ENCODE results near the gene SP140.
"Not testable (repeated sequence)": the region's sequence is repeated elsewhere in the genome, so short reads cannot be mapped to it uniquely, and the experiment has no call there.

Gene SP140

DNA sequence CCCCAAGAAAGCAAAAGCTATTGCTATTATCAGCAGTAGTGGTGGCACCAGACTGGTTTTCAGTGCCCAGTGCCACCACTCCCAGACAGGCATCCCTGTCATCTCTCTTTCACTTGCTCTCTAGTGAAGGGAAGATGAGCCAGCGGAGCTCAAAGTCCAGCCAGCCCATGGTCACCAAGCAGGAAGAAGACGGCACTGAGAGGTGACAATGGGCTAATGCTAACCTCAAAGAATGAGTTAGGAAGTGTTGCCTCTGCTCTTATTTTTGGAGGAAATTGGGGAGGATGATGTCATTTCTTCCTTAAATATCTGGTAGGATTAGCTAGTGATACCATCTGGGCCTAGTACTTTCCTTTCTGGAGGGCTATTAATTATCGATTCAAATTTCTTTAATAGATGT is 1.7 kb downstream of the SP140 start:
- DNase-seq = no peak

DNA sequence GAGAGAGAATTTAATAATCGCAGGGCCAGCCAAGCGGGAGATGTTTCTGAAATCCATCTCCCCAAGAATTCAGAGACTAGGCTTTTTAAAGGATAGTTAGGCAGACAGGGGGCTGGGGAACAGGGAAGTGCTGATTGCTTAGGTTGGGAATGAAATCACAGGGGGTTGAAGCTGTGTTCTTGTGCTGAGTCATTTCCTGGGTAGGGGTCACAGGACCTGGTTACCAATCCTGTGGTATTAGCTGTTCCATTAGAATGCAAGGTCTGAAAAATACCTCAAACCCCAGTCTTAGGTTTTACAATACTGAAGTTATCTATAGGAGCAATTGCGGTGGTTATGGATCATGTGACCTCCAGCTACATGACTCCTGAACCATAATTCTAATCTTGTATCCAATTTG is 4.6 kb downstream of the SP140 start:
- no peak for DNase-seq

DNA sequence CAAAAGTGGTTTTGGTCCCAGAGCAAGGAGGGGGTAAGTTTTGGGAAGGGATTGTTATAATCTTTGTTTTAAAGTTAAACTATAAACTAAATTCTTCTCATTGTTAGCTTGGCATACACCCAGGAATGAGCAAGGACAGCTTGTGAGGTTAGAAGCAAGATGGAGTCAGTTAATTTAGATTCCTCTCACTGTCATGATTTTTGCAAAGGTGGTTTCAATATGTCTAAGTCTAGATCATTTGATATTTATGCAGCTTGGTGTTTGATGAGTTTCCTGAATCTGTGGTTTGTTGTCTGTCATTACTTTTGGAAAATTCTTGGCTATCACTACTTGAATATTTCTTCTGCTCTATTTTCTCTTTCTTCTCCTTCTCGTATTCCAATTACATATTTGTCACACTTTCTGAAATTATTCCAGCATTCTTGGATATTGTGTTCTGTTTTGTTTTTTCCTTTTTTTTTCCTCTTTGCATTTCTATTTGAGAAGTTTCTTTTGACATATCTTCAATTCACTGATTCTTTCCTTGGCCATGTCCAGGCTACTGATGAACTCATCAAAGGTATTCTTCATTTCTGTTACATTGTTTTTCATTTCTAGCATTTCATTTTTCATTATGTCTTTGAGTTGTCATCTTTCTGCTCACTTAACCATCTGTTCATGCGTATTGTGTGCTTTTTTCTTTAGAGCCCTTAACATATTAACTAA is 5.1 kb downstream of the SP140 start:
- no peak for DNase-seq

DNA sequence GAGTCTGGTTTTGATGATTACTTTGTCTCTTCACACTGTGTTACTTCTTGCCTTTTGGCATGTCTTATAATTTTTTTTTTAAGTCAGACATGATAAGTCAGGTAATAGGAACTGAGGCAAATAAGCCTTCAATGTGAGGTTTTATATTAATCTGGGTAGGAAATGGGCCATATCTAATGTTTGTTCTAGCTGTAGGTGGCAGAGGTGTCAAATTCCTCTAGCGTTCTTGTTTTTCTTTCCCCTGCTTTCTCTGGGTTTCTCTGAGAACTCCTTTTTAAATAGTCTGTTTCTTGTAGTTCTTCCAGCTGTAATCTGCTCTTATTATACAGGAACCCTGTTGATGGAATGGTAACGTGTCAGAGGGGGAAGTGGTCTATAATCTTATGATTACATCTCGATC is 5.7 kb downstream of the SP140 start:
- DNase-seq = no peak

DNA sequence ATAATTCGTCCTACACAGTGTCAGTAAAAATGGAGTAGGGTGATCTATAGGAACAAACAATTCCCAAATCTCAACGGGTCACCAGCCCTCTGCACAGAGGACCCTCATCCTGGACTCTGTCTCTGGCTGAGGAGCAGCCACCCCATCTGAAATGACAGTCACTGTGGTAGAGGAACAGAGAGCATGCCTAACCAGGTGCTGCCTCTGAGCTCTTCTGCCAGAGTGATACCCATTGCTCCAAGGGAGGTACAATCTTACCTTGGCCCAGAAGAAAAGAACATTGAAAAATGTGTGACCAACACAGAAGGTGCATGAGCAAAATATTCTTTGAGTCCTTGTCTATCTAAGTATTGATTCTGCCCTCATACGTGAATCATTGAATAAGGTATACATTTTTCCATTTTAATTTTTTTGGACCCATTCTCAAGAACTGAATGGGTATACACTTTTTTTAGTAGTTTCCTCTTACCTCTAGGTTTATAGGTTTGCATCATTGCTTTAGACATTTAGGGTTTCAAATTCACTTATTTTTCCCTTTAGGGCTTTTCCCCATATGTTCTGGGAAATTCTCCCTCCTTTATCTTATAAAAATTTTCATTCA is 8.7 kb downstream of the SP140 start:
- no peak for DNase-seq

DNA sequence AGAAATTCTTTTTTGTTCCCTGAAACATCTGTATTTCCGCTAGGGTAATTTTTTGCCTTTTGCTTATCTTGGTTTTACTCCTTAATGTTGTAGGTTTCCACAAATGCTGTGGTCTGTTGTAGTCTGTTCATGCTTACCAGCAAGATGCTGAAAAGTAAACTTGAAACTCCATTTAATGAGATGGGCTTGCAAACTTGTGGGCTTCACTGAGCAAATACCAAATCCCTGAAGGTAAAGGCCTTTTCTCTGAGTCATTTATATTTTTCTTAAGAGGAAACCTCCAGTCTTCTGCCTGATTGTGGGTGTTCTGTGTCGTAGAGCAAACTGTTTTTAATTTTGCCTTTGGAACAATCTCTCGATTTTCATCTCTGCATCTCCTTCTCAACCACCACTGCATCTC is 9.3 kb downstream of the SP140 start:
- no peak for DNase-seq

DNA sequence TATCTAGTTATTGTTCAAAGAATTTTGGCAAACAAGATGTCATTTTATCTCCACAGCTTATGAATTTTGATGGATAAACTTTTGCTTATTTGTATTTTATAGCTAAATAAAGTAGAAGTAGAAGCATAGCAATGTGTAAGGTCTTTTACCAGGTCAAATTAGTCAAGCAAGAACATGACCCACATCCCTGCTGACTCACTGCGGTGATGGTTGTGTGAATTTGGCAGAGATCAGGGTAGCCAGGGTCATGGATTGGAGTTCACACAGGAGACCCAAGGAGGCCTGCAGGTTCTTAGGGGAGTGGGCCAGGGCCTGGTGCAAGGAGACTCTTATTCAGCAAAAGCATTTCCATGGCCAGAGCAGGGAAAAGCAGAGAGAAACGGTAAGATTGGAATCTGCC is 18.7 kb downstream of the SP140 start:
- no peak for DNase-seq

DNA sequence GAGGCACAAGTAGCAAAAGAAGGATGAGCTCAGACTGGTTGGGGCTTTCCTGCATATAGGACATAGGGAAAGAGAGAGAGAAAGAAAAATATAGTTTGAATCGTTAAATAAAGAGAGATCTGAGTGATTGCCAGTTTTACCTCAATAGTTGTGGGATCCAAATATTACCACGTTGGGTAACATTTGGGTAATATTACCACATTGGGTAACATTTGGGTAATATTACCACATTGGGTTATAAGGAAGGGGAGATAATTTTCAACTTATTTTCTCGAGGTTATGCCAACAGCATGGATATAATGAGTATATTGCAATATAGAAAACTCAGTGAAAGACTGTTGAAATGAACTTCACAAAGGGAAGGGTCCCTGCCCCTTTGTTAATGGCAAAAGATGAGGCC is 20.7 kb downstream of the SP140 start:
- DNase-seq = no peak

DNA sequence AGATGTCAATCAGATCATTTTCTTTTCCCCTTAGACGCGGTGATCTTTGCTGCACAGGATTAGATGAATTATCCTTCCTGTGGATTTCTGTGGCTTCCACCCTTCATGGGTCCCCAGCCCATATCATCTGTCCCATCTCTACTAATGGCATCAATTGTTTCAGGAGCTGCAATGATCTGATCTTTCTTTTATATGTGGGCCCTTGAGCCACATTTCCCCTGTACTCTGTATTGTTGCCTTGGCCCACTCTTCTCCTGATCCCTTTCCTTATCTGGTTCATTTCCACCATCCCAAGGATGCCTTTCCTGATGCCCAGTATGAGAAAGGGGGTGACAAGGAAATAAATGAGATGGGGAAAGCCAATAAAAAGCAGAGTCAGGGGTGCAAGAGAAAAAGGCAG is 24.7 kb downstream of the SP140 start:
- no peak for DNase-seq

DNA sequence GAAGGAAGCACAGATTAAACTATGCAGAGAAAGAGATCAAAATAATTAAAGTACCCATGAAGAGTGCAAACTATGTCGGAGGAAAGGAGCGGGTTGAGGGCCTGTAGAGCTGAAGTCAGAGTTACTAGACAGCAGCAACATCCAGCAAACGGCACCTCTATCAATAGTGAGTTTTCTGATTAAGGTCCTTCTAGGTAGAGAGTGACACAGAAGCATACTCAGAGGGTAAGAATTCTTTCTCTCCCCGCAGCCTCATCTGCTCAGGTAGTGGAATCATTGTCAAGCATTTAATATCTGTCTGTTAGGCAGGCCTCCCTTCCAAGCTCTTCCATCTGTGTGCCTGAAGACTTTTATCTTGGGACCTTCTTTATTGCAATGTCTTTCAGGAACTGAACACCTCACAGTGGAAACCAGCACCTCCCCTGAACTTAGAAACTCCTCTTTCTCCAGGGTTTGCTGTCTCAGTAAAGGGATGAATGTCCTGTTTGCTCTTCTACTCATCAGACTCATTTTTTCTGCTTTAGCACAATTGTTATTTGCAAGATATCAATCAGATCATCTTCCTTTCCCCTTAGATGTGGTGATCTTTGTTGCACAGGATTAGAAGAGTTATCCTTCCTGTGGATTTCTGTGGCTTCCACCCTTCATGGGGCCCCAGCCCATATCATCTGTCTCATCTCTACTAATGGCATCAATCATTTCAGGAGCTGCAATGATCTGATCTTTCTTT is 28.8 kb downstream of the SP140 start:
- DNase-seq = no peak

DNA sequence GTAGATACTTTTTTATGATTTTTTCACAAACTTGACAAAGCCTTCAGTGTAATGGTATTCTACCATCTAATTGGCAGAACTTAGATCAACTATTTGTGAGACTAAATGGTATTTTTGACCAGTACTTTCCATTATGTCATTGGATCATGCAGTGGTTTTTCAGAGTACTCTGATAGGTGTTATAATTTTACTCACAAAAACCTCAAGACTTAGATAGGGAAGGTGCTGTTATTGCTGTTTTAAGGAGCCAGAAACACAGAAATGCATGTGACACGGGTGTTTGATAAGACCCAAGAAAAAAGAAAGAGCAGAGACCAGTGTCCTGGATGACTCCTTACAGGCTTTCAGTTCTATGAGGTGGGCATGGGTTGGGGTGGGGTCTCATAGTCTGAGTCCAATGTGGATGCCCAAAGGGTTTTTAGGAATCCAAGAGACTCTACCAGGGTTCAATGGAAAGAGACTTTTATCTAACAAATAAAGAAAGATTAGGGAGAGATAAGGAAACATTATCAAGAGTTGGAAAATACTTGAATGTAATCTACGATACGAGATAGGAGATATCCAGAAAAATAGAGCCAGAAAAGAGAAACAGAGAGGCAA is 31.3 kb downstream of the SP140 start:
- no peak for DNase-seq

DNA sequence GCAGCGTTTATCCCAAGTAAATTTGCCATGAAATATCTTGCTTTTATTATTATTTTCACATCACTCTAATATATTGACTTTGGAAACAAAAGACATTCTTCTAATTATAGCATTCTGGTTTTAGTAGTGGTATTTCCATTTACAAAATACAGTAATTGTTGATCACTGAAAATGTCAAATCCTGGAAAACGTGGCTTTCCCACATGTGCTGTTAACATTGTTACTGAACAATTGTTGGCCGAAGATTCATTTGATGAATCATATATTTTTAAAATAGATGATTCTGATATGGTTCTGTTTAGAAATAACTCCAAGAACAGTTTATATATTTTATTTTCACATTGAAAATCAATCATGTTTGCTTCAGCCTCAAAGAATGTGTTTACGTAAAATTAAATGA is 32.9 kb downstream of the SP140 start:
- no peak for DNase-seq

DNA sequence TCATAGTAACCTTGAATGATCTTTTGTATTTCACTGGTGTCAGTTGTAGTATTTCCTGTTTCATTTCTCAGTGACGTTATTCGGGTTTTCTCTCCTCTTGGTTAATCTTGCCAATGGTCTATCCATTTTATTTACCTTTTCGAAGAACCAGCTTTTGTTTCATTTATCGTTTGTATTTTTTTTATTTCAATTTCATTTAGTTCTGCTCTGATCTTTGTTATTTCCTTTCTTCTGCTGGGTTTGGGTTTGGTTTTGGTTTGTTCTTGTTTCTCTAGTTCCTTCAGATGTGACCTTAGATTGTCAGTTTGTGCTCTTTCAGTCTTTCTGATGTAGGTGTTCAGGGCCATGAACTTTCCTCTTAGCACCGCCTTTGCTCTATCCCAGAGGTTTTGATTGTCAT is 36.7 kb downstream of the SP140 start:
- DNase-seq = no peak

DNA sequence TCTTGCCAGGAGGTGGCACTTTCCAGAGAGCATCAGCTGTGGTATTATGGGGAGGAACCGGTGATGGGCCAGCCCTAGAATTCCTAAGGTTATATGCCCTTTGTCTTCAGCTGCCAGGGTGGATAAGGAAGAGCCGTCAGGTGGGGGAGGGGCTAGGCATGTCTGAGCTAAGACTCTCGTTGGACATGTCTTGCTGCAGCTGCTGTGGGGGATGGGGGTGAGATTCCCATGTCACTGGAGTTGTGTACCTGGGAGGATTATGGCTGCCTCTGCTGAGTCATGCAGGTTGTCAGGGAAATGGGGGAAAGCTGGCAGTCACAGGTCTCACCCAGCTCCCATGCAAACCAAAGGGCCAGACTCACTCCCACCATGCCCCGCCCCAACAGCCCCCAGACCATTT is 39.4 kb downstream of the SP140 start:
- DNase-seq = not testable (repeated sequence)

DNA sequence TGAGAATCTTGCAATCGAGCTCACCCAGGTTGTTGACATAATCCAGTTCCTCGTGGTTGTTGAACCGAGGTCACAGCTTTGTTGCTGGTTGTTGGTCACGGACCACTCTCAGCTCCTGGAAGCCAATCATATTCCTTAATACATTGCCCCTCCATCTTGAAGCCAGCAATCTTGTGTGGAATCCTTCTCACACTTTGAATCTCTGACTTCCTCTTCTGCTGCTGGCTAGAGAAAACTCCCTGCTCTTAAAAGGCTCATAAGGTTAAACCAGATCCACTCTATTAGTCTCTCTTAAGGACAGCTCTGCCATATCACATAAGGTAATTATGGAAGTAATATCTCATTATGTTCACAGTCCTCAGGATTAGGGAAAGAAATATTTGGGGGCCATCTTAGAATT is 41.1 kb downstream of the SP140 start:
- DNase-seq = no peak

DNA sequence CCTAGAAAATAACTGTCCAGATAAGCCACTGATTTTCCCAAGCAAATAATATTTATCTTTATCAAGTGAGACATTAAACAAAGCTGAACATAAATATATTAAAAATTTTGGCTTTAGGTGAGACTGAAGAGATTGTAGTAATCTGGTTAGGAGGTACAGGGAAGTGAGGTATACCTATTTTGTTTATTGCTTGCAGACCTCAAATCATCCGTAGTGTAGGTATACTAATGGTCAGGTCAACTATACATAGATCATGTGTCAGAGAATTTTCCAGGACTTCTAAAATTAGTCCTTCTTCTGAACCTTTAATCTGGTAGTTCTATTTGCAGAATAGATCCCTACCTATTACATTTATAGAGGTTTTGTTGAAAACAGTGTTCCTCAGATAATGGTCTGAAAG is 41.5 kb downstream of the SP140 start:
- no peak for DNase-seq

DNA sequence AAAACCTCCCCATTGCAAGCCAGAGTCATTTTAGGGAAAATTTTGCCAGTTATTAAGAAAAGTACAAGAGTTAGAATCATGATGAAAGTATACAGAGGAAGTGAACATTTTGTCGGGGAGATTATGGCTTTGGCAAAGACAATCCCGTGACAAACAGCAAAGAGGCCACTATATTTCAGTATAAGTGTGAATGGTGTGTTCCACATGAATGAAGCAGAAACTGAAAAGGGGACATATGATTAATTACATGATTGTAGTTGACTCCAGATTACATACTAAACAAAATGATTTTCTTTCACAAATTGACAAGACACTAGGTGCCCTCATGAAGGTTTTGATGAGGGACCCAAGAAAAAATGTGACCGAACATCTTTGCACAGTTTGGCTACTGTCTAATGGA is 42.0 kb downstream of the SP140 start:
- no peak for DNase-seq

DNA sequence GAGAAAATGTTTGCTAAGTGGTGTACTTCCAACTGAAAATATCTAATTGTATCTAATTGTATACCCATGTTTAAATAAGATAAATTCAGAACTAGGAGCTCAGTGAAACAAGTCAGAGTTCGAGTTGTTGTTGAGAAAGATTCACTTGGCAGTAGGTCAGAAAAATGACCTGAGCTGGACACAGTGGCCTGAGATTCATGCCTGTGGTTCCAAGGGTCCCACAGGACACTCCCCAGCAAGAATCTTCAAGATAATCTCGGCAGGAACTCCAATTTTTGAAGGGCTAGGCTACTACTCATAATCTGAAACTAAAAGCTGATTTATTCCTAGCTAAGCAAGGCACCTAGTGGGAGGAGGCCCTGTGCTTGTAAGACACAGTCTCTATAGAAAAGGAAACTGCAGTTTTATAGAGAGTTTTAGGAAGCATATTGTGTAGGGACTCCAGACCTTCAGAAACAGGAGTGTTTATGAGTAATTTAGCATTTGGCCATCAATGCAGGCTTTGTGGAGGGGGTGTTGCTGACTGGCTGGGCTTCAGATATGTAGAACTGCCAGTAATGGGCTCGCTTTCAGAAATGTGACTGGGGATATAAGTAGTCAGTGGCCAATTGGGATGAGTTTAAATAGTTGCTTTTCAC is 43.2 kb downstream of the SP140 start:
- DNase-seq = no peak

DNA sequence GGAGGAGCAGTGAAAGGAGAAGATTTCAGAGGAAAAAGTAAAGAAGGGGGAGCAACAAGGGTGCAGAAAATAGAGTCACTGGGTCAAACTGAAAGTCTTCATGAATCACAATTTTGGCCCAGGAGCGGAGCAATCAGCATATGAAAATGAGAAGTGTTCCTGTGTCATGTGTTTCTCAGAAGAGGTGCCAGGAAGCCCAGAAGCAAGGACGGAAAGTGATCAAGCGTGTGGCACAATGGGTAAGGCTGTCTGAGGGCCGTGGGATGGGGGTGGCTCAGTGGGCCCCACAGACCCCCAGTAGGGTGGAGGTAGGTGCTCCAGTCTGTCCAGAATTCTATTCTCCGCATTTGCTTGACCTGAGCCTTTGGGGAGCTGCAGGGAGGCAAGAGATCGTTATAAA is 44.2 kb downstream of the SP140 start:
- DNase-seq = no peak

DNA sequence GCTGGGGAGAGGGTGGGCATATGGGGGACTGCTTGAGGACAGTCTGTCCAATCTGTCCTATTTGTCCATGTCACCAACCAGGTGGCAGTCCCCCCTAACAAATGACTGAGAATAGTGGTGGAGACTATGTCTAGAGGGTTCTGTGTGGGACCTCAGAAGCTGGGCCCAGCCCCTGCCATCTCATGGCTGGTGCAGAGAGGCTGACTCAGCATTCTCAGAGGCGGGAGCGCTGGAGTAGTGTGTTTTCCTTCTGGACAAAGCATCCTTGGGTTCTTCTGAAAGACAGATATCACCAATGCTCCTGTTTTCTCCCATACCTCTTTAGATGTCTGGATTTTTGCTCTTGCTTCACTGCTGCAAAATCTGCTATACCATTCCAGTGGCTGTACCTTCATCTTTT is 57.4 kb downstream of the SP140 start:
- no peak for DNase-seq

DNA sequence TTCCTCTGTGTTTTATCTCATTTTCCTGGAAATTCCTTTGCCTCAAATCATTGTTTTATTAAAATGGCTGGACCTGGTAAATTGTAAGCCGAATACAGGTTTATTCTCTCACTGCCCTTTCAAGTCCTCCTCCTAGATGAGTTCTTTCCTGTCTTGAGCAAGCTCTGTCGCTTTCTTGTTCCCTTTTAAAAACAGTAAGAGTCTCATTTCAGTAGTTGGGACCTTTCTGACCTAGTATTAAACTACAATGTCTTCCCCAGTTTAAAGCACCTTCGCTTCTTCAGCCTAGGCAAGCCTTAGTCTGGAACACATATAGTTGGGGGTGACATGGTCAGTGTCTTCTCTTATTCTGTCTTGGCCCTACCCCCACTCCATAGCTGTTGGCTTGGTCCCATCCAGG is 60.5 kb downstream of the SP140 start:
- no peak for DNase-seq

DNA sequence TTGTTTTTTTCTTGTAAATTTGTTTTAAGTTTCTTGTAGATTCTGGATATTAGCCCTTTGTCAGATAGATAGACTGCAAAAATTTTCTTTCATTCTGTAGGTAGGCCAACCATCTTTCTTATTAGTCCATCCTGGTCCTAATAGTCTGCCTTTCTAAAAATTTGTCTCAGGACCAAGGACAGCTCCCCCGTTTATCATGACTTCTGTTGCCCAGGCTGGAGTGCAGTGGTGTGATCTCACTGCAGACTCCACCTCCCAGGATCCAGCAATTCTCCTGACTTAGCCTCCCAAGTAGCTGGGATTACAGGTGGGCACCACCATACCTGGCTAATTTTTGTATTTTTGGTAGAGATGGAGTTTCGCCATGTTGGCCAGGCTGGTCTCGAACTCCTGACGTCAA is 63.8 kb downstream of the SP140 start:
- not testable (repeated sequence) for DNase-seq

DNA sequence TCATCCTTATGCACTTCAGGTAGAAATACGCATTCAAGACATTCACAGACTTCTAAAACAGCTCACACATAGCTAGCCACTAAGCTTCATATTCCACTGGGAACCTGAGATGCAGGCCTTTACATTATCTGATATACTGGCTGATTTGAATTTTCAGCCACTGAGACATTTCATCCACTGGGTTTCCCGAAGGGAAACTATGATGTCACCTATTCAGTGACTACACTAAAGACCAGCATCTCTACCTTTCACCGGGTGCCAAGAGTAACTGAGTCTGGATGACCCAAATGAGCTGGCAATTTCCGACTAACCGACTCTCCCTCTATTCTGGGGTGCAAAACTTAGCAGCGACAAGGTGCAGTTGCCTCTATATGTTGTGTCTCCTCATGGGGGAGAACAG is 69.7 kb downstream of the SP140 start:
- DNase-seq = no peak

DNA sequence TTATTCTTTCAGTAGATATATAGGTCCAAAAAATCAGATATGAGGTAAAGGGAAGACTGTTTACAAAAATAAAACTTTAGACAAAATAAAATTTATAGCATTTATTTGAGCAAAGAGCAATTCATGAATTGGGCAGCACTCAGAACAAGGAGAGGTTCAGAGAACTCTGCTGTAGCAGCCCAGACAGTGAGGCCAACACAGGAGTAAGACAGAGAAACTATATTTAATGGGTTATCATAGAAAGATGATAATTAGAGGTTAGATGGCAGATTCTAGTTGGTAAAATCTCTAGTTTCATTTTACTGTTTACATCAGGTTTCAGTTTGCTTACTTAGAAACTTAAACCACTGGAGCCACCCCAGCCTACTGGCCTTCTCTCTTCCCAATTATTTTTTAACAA is 71.4 kb downstream of the SP140 start:
- no peak for DNase-seq
